Smooth muscle cell (in vitro differentiated cells): ENCODE results near the gene LRRC25. TPM values are rescaled to one million over a fixed set of nuclear protein-coding genes. Genes with fewer than 3 reads are reported as not detected.
A peak's percentile ranks its signal among the peaks of the same experiment; 100 is the strongest.

Experiments
- DNase-seq: peaks from one replicate; lab custom pipeline; 2025; ENCODE audit not compliant: unreplicated experiment; lab: John Stamatoyannopoulos, UW
- H2AFZ ChIP-seq: fragments of 200-600 bp; sonication (generic); 2 replicates; pipeline ENCODE4 v1.6.0; 2016; ENCODE audit warnings: antibody characterized with exemption, low read depth, mild to moderate bottlenecking
- H3F3A ChIP-seq: fragments of 200-600 bp; sonication (generic); 2 replicates; pipeline ENCODE4 v1.6.0; 2017; ENCODE audit warnings: antibody characterized with exemption, low read depth
- H3K27ac ChIP-seq: fragments of 200-600 bp; sonication (generic); 2 replicates; pipeline ENCODE4 v1.5.1; 2016; ENCODE audit warnings: low read depth, mild to moderate bottlenecking
- H3K27me3 ChIP-seq: fragments of 200-600 bp; sonication (generic); 2 replicates; pipeline ENCODE4 v1.6.1; 2016; ENCODE audit warnings: low read depth, mild to moderate bottlenecking
- H3K36me3 ChIP-seq: fragments of 200-600 bp; sonication (generic); 2 replicates; pipeline ENCODE4 v1.5.1; 2016; ENCODE audit warnings: low read depth
- H3K4me1 ChIP-seq: fragments of 200-600 bp; sonication (generic); 2 replicates; pipeline ENCODE4 v1.5.1; 2016; ENCODE audit warnings: low read depth
- H3K4me2 ChIP-seq: fragments of 200-600 bp; sonication (generic); 2 replicates; pipeline ENCODE4 v1.6.0; 2016; ENCODE audit warnings: mild to moderate bottlenecking
- H3K4me3 ChIP-seq: fragments of 200-600 bp; sonication (generic); 2 replicates; pipeline ENCODE4 v1.5.1; 2016; ENCODE audit warnings: mild to moderate bottlenecking
- H3K79me2 ChIP-seq: fragments of 200-600 bp; sonication (generic); 2 replicates; pipeline ENCODE4 v1.6.0; 2016; ENCODE audit warnings: low read depth, mild to moderate bottlenecking
- H3K9ac ChIP-seq: fragments of 200-600 bp; sonication (generic); 2 replicates; pipeline ENCODE4 v1.6.0; 2016; ENCODE audit warnings: low read depth
- H3K9me3 ChIP-seq: fragments of 200-600 bp; sonication (generic); replicated peaks from 2 replicates; pipeline ENCODE4 v1.5.1; 2016; ENCODE audit warnings: low read depth
- H4K20me1 ChIP-seq: fragments of 200-600 bp; sonication (generic); 2 replicates; pipeline ENCODE4 v1.6.0; 2016; ENCODE audit warnings: low read depth
- WGBS: methylation state at CpG from one replicate; pipeline ENCODE4 v1.1.7; 2016; ENCODE audit warnings: low lambda C conversion rate; 5-methylcytosine and 5-hydroxymethylcytosine counted together
- polyA plus RNA-seq: library from polyadenylated mRNA; unstranded; fragments of >200 nt; fragmentation: Nextera tagmentation; extraction: Ambion mirVana; gene quantifications from 2 replicates; pipeline ENCODE4 v1.2.1, GENCODE V29; 2016
- total RNA-seq: library from RNA; depleted of rRNA; stranded (reverse); fragments of >200 nt; gene quantifications from 2 replicates; pipeline ENCODE4 v1.2.3, GENCODE V29; 2014
- TF ChIP-seq, protein P1 (sequence below): fragments of 200-600 bp; sonication (generic); IDR thresholded peaks from 2 replicates; pipeline ENCODE4 v1.5.1; 2017; ENCODE audit warnings: borderline replicate concordance, mild to moderate bottlenecking, antibody characterized with exemption; ENCODE audit not compliant: insufficient read depth, poor library complexity, severe bottlenecking

The LRRC25 gene
- total and polyA plus RNA-seq, 2 experiments from 2014 or later, result 0.34 TPM; not detected in 1

DNA sequence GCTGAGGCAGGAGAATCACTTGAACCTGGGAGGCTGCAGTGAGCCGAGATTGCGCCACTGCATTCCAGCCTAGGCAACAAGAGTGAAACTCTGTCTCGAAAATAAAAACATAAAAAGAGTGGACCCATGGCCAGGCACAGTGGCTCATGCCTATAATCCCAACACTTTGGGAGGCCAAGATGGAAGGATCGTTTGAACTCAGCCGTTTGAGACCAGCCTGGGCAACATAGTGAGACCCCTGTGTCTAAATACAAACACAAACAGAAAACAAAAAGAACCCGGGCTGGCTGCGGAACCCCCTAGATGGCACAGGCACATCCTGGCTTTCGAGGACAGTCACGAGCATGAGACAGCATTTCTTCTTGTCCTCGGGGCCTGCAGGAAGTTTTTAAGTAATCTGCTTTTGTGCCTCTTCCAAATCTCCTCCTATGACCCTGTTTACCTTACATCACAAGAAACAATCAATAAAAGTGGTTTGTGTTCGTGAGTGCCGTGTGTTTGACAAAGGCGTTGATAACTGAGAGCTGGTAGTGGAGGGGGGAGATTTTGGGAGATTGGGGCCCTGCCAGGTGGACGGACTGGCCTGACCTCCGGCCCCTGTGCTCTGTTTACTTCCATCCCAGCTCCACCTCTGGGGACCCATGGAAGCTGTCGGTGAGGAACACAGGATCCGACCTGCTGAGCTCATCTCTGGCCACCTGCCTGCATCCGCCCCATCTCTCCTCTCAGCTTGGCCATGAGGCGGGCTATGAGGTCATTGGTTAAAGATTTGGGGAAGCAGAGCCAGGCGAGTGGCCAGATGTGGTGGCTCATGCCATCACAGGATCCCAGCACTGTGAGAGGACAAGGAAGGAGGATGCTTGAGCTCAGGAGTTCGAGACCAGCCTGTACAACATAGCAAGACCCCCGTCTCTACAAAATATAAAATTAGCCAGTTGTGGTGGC lies 17.3 kb downstream of the LRRC25 start:
- Histone ChIP-seq H3K9ac (no peak overlapping the region), H3K4me1 (peaks cover 3% of the 10 kb centered on the region), H3F3A (peaks cover 8% of the 10 kb centered on the region), H3K36me3 (no peaks in the 10 kb centered on the region), H3K27me3 (no peaks in the 10 kb centered on the region), H3K9me3 (no peaks in the 10 kb centered on the region), H2AFZ (no peak overlapping the region), H3K4me3 (no peak overlapping the region), H3K27ac (no peak overlapping the region), H4K20me1 (no peaks in the 10 kb centered on the region), H3K79me2 (no peaks in the 10 kb centered on the region), H3K4me2 (no peak overlapping the region)
- WGBS, result 81% methylated on average over 22 of the region's 22 CpGs
- TF ChIP-seq, protein P1, sequence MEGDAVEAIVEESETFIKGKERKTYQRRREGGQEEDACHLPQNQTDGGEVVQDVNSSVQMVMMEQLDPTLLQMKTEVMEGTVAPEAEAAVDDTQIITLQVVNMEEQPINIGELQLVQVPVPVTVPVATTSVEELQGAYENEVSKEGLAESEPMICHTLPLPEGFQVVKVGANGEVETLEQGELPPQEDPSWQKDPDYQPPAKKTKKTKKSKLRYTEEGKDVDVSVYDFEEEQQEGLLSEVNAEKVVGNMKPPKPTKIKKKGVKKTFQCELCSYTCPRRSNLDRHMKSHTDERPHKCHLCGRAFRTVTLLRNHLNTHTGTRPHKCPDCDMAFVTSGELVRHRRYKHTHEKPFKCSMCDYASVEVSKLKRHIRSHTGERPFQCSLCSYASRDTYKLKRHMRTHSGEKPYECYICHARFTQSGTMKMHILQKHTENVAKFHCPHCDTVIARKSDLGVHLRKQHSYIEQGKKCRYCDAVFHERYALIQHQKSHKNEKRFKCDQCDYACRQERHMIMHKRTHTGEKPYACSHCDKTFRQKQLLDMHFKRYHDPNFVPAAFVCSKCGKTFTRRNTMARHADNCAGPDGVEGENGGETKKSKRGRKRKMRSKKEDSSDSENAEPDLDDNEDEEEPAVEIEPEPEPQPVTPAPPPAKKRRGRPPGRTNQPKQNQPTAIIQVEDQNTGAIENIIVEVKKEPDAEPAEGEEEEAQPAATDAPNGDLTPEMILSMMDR, result no peak
- no peak for DNase-seq

DNA sequence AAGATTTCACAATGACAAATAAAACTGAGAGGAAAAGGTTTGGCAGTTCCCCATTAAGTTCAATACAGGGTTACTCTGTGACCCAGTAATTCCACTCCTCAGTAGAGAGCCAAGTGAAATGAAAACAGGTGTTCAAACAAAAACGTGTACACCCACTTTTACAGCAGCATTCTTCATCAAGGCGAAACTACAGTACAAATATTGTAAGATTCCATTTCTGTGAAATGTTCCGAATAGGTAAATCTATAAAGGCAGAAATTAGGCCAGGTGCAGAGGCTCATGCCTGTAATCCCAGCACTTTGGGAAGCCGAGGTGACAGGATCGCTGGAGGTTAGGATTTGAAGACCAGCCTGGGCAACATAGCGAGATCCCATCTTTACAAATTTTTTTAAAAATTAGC lies 20.4 kb downstream of the LRRC25 start:
- Histone ChIP-seq H3K36me3 (no peaks in the 10 kb centered on the region), H3K9ac (no peak overlapping the region), H3K4me1 (peaks cover 12% of the 10 kb centered on the region), H3K4me2 (no peak overlapping the region), H3K79me2 (no peaks in the 10 kb centered on the region), H3K27ac (no peak overlapping the region), H3K9me3 (no peaks in the 10 kb centered on the region), H4K20me1 (no peaks in the 10 kb centered on the region), H2AFZ (no peak overlapping the region), H3F3A (peaks cover 3% of the 10 kb centered on the region), H3K27me3 (no peaks in the 10 kb centered on the region), H3K4me3 (no peak overlapping the region)
- 98% methylated on average over 6 of the region's 6 CpGs for WGBS
- DNase-seq, result no peak
- TF ChIP-seq, protein P1, result no peak

DNA sequence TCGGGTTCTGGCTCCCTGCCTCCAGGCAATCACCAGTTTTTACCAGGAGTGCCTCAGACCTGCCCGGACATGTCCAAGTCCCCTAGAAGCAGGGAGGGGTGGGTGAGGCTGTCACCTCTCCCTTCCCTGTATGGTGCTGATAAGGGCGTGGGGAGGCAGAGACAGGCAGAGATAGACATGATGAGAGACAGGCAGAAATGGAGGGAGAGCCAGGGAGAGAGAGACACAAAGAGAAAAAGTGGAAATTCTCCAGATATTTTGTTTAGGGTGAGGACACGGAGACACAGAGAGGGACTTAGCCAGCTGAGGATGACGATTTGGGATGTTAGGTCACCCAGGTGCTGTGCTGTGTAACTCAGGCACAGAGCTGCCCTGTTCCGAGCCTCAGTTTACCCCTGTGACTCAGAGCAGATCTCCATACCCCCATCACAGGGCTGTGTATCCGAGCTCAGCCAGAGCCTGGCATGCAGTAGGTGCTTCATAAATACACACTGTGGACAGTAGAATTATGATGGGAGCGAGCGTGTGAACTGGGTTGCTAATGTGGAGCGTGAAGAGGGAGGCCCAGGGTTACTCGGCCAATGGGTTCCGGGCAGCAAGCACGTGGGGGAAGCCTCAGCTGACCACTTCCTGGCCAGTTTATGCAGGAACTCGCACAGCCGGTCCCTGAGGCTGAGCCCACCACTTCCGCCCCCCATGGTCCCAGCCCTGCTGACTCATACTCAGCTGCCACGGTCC lies 23.4 kb downstream of the LRRC25 start:
- no peaks in the 10 kb centered on the region for H3K79me2 ChIP-seq
- no peak overlapping the region for H2AFZ ChIP-seq
- H3F3A ChIP-seq, result peaks cover 3% of the 10 kb centered on the region
- no peaks in the 10 kb centered on the region for H4K20me1 ChIP-seq
- WGBS, result 25% methylated on average over 13 of the region's 17 CpGs
- TF ChIP-seq, protein P1, result no peak
- no peak overlapping the region for H3K4me3 ChIP-seq
- H3K36me3 ChIP-seq, result no peaks in the 10 kb centered on the region
- peak overlapping the region; percentile 83 for H3K27ac ChIP-seq
- H3K27me3 ChIP-seq, result no peaks in the 10 kb centered on the region
- peak overlapping the region; percentile 68 for H3K9ac ChIP-seq
- H3K9me3 ChIP-seq, result no peaks in the 10 kb centered on the region
- peak; percentile 55 for DNase-seq
- H3K4me2 ChIP-seq, result peak overlapping the region; percentile 22
- H3K4me1 ChIP-seq, result peaks cover 10% of the 10 kb centered on the region
